Activated CD8-positive, alpha-beta memory T cell treated with anti-CD3 and anti-CD28 coated beads for 24 hours (primary cell): ENCODE measurements around the gene OR4K15.
"Not testable (repeated sequence)": the region's sequence is repeated elsewhere in the genome, so short reads cannot be mapped to it uniquely, and the experiment has no call there.

Experiments used
- DNase-seq: peaks from one replicate; pipeline ENCODE4 v3.0.0-alpha.2; 2020

Gene OR4K15, protein sequence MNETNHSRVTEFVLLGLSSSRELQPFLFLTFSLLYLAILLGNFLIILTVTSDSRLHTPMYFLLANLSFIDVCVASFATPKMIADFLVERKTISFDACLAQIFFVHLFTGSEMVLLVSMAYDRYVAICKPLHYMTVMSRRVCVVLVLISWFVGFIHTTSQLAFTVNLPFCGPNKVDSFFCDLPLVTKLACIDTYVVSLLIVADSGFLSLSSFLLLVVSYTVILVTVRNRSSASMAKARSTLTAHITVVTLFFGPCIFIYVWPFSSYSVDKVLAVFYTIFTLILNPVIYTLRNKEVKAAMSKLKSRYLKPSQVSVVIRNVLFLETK

DNA sequence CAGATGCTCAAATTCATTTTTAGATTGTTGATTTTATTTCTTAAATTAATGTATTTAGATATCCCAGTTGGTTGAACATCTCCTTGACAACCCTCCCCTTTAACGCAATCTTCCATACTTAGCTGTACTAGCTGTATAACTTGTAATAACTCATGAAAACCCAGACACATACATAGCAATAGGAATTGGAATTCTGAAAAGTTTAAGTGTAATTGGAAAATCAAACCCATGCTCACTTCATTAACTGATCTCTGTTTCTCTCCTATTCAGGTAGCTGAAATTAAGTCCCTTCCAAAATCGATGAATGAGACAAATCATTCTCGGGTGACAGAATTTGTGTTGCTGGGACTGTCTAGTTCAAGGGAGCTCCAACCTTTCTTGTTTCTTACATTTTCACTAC, at the start of gene OR4K15:
TSS of gene OR4K15 (plus strand) at position 301 of the 400 bp plus-strand sequence. CDS start at position 301, 0 bp downstream.
- DNase-seq: no peak

DNA sequence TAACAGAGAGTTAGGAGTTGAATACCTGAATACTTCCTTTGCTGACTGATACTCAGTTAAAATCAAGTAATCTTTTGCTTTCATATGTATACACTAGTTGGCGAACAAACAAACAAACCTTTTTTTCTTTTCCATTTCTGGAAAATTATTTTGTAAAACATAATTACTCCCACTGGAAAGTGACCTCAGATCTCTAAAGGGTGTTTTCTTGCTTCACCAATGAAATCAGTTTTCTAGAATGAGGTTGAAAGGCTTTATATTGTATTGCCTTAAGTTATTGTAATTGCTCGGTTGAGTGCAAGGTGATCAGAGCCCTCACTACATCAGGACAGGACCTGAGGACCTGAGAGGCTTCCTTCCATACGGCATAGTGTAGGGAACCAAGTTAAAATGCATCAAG, 44.8 kb upstream of the OR4K15 start, which contains the start of gene OR4K1:
TSS of gene OR4K1 (plus strand) at position 301 of the 400 bp plus-strand sequence. CDS start 4,750 bp downstream, outside the sequence.
- DNase-seq: no peak

DNA sequence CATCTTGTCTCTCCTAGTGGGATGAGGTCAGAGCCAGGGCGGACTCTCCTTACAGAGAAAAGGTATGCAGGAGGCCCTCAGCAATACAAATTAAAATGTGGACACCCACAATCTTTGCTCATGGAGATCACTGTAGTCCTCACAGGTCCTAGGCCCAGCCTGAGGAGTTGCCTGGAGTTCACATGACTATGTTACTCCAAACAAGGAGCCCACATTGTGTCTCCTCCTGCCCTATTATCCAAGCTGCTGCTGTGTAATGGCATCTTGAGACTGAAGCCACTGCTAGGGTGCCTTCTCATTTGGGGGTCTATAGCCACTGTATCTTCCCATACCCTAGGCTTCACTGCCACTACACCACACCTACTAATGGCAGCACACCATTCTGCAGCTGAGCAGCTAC, 33.7 kb upstream of the OR4K15 start:
- no peak for DNase-seq

DNA sequence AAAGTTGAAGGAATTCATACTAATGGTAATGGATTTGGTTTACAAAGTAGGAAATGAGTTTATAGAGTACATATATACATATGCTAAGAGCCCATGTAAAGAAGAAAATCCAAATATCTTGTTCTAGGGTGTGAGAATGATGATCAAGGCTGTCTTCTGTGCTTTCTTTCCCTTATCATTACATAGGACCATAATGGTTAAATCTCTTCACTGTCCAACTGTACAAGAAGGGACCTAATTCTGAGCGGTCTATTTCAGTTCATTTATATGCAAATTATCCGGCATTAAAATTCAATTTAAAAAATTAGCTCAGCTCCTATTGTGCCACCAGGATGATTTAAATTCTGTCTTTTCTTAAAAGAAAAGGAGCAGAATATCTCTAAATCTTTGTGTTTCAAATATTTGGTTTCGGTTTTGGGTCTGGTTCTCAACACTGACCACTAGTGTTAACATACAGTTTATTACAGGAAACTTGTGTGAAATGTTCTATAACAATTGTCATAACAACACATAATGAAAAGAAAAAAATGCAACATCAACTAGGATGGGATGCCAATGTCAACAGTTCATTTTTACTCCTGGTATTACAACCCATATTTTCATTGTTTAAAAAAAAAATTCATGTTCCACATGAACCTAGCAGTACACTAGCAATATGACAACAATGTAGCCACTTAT, 27.8 kb upstream of the OR4K15 start:
- no peak for DNase-seq

DNA sequence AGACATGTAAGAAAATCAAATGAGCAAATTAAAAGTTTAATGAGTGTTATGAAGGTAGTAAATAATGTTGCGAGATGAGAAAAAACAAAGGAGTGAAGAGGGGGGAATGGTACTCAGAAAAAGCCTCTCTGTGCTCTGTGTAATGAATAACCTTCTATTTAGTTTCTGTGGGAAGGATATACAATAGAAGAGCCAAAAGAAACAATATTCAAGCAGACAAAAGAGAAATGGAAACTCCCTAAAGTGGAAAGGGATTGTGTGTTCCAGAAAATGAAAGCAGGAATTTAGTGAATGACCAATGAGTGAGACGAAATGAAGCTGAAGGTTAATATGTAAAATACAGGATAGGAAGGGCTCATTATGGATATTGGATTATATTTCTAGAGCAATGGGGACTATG, 26.2 kb upstream of the OR4K15 start:
- DNase-seq: no peak

DNA sequence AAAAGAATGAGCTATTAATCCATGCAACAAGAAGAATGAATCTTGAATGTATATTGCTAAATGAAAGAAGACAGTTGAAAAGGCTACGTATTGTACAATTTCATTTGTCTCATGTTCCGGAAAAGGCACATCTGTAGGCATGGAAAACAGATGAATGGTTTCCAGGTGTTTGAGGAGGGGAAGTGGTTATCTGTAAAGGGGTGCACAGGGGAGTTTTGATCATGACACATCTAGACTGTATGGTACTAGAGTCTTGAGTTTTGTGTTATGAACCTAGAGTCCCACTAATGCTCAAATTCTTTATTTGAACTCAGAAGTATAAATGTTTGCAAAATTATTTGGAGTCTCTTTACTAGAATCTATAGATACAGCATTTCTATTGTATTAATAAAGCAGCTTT, 5.7 kb upstream of the OR4K15 start:
- DNase-seq: not testable (repeated sequence)

DNA sequence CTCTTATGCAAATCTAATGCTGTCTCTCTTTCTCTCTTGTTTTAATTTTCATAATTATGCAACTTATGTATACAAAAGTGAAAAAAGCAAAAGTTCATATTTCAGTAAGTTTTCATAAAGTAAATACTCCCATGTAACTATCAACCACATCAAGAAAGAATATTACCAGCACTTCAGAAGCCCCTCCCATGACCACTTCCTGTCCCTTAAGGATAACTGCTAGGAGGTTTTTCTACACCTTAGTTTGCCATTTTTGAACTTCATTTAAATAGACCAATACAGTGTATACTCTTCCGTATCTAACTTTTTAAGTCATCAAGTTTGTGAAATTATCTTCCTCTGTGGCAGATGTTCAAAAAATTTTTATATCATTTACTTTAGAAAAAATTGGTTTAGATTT, 547 bp upstream of the OR4K15 start:
- no peak for DNase-seq

DNA sequence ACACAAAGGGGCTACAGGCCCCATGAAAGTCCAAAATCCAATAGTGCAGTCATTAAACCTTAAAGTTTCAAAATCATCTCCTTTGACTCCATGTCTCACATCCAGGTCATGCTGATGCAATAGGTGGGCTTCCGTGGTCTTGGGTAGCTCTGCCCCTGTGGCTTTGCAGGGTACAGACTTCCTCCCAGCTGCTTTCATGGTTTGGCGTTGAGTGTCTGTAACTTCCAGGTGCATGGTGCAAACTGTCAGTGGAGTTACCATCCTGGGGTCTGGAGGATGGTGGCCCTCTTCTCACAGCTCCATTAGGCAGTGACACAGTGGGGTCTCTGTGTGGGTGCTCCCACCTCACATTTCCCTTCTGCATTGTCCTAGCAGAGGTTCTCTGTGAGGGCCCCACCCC, 18.0 kb downstream of the OR4K15 start:
- no peak for DNase-seq

DNA sequence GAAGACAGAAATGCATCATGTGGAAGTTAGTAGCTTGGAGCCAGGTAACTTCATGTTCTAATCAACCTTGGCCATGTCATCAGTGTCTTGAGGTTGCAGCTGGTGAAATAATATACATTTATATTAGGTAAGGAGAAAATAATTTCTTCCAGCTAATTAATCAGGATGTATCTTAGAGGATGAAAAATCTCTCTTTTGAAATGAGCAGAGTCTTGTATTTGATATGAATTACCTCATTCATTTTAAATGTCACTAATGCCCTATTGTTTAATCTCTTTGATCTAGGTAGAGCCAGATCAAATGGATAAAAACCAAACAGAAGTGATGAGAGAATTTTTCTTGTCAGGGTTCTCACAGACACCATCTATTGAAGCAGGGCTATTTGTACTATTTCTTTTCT, 26.5 kb downstream of the OR4K15 start, which contains the start of gene OR4Q2:
TSS of gene OR4Q2 (plus strand) at position 301 of the 400 bp plus-strand sequence.
- no peak for DNase-seq

DNA sequence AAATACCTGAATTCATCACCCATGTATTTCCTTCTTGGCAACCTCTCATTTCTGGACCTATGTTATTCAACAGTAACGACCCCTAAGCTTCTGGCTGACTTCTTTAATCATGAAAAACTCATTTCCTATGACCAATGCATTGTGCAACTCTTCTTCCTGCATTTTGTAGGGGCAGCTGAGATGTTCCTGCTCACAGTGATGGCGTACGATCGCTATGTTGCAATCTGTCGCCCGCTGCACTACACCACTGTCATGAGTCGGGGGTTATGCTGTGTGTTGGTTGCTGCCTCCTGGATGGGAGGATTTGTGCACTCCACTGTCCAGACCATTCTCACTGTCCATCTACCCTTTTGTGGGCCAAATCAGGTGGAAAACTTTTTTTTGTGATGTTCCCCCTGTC, 26.9 kb downstream of the OR4K15 start:
- DNase-seq: no peak

DNA sequence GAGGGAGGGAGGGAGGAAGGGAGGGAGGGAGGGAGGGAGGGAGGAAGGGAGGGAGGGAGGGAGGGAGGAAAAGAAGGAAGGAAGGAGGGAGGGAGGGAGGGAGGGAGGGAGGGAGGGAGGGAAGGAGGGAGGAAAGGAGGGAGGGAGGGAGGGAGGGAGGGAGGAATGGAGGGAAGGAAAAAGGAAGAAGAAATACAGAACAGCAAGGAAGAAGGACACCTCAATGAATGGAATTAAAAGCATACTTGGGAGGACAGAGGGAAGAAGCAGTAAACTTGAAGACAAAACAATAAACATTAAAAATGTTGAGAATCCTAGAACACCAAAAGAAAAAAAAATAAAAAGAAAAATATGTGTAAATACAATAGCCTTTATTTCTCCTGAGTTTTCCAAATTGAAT, 32.8 kb downstream of the OR4K15 start:
- DNase-seq: no peak

DNA sequence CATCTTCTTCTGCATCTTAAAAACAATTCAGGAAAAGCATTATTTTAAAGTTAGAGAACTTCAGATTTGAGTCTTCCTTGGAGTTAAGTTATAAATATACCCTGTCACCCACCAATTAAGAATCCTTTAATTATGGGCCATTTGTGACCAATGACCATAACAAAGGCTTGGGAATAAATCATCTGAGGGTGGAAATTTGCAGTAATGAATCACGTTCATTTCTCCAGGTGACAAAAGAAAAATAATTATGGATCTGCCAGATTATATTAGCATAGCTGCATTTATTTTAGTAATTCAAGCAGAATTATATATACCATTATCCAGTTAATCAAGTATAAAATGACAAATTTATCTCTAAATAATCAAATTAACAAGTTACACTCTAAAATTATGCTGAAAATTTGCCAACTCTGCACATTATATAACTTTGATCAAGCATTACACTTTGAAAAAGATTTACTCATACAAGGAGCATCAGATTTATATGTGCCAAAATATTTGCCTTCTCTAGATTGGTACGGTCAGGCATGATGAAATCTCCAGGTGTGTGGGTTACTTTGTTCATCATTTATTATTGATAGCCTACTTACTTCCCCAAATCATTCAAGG, 44.0 kb downstream of the OR4K15 start, which contains the start of gene OR4K14:
TSS of gene OR4K14 (minus strand) at position 51 of the 609 bp plus-strand sequence. CDS start 4,114 bp downstream, outside the sequence.
- no peak for DNase-seq
